OCI-LY7 (cell line): ENCODE measurements around the gene VASH2.

Source experiments
- EZH2phosphoT487 ChIP-seq: fragments of 200-600 bp; sonication (generic); IDR thresholded peaks from 2 replicates; pipeline ENCODE4 v1.6.1; 2018; ENCODE audit warnings: low read depth, borderline replicate concordance, mild to moderate bottlenecking, mixed run types, antibody characterized with exemption, low read length, moderate library complexity, mixed read lengths
- TF ChIP-seq, protein P1 (sequence below): fragments of 200-600 bp; sonication (generic); conservative IDR thresholded peaks from 2 replicates; pipeline ENCODE4 v1.5.1; 2014; ENCODE audit warnings: mild to moderate bottlenecking, antibody characterized with exemption, low read length, moderate library complexity, mixed read lengths

DNA sequence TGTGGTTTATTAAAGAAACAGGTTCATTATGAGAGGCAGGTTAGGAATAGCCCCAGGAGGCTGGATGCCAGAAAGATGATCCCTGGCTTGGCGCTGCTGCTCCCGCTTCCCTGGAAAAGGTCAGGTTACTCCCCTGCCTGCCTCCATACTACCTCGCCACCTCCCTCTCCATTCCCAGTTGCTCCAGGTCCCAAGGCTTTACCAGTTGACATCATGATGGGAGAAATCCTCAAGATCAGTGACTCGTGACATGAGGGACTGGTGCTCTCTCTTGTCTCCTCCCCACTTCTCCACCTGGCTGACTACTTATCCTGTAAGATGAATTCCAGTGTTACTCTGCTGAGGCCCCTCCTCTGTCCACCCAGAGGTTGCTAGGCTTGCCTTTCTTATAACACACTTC is 19.7 kb downstream of the VASH2 start:
- TF ChIP-seq, protein P1, sequence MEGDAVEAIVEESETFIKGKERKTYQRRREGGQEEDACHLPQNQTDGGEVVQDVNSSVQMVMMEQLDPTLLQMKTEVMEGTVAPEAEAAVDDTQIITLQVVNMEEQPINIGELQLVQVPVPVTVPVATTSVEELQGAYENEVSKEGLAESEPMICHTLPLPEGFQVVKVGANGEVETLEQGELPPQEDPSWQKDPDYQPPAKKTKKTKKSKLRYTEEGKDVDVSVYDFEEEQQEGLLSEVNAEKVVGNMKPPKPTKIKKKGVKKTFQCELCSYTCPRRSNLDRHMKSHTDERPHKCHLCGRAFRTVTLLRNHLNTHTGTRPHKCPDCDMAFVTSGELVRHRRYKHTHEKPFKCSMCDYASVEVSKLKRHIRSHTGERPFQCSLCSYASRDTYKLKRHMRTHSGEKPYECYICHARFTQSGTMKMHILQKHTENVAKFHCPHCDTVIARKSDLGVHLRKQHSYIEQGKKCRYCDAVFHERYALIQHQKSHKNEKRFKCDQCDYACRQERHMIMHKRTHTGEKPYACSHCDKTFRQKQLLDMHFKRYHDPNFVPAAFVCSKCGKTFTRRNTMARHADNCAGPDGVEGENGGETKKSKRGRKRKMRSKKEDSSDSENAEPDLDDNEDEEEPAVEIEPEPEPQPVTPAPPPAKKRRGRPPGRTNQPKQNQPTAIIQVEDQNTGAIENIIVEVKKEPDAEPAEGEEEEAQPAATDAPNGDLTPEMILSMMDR, result no peak
- TF ChIP-seq EZH2phosphoT487, result no peak
